Ureter (tissue), 1 donor: ENCODE data around the gene ITGB4. TPM values are rescaled to one million over a fixed set of nuclear protein-coding genes. Genes with fewer than 3 reads are reported as not detected.

Source experiments
- DNase-seq: peaks from one replicate; pipeline ENCODE4 v3.0.0-alpha.2; 2020; ENCODE audit warnings: low spot score
- total RNA-seq: library from RNA; stranded (reverse); gene quantifications from one replicate; pipeline ENCODE4 v1.2.4, GENCODE V29; 2023
- donor health status: DM: yes; HTN: yes; CAD: no.

ITGB4 gene
- total RNA-seq, 1 donor from 2014 or later, result 303 TPM

DNA sequence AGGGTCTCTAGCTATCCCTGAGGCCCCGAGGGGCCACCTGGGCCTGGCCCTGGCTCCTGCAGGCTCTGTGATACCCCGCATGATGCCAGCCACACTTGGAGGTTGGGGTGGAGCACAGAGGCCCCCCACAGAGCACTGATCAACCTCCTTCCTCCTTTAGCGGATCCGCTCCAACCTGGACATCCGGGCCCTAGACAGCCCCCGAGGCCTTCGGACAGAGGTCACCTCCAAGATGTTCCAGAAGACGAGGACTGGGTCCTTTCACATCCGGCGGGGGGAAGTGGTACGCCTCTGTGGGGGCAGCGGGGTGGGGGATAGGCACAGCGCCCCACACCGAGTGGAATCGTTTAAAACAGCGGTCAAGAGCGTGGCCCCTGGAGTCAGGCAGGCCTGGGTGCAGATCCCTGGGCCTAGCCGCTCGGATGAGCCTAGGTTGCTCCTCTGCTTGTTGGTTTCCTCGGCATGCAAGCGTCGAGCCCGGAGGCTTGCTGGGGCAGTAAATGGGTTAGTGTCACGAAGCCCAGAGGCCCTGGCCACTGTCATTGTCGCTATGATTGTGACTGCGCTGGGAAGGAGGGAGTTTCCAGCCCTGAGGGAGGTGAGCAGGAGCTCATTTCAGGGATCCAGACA is 9.9 kb downstream of the ITGB4 start:
- no peak for DNase-seq

DNA sequence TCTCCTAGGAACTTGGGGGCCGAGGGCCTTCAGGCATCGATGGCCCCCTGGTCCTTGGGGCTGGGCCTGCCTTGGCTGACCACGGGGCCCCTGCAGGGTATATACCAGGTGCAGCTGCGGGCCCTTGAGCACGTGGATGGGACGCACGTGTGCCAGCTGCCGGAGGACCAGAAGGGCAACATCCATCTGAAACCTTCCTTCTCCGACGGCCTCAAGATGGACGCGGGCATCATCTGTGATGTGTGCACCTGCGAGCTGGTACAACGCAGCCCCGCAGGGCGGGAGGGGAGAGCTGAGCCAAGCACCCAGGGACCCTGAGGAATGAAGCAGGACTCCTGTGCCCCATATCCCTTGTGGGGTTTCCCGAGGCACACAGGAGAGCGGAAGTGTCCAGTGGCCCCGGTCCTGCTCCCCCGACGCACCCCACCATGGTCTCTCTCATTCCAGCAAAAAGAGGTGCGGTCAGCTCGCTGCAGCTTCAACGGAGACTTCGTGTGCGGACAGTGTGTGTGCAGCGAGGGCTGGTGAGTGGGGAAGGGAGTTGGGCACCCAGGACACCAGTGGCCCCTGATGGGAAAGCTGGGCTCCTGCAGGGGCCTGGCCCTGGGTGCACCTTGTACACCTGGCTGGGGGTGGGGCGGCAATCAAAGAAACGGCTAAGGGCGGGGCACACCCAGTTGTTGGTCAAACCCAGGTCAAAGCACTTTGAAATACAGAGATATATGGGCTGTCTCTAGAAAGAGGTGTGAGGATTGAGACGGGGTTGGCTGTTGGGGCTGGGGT is 10.6 kb downstream of the ITGB4 start:
- DNase-seq, result no peak

DNA sequence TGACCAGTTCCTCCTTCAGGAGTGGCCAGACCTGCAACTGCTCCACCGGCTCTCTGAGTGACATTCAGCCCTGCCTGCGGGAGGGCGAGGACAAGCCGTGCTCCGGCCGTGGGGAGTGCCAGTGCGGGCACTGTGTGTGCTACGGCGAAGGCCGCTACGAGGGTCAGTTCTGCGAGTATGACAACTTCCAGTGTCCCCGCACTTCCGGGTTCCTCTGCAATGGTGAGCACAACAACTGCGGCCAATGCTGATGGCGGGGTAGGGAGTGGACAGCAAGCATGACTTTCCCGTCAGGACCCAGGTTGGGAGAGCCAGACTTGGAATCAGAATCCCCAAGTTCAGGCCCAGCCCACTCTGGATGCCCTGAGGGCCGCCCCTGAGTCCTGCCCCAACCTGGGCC is 12.2 kb downstream of the ITGB4 start:
- DNase-seq, result no peak

DNA sequence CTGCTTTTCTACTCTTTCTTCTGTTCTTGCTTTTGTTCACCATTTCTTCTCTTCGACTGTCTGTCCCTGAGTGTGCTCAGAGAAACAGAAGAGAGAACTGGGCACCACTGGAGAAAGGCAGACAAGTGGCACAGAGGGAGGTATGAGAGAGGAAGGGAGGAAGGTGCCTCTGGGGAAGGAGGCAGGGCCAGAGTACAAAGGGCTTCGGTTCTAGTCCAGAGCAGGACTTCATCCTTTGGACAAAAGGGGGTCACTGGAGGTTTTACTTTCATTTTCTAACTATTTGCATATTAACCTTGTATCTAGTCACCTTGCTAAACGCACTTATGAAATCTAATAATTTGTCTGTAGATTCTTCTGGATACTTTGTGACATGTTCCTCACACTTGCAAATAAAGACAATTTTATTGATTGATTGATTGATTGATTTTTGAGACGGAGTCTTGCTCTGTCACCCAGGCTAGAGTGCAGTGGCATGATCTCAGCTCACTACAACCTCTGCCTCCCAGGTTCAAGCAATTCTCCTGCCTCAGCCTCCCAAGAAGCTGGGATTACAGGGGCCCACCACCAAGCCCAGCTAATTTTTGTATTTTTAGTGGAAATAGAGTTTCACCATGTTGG is 13.5 kb downstream of the ITGB4 start:
- DNase-seq, result no peak

DNA sequence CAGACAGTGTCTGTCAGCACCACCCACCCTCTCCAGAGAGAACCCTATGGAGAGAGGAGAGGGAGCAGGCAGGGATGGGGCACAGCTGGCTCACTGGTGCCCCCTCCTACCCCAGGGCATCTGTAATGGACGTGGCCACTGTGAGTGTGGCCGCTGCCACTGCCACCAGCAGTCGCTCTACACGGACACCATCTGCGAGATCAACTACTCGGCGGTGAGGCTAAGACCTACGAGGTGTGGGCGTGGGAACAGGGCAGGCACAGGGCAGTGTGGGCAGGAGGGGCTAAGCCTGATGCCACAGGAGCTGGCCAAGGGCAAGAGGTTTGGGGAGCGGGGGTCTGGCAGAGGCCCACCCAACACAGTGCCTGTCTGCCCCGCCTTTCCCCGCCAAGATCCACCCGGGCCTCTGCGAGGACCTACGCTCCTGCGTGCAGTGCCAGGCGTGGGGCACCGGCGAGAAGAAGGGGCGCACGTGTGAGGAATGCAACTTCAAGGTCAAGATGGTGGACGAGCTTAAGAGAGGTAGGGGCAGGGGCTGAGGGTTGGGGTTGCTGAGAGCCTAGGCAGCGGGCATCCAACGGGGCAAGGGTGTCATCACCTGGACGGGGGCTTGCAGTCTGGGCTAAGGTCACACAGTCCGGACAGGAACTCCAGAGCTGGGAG is 15.0 kb downstream of the ITGB4 start:
- no peak for DNase-seq

DNA sequence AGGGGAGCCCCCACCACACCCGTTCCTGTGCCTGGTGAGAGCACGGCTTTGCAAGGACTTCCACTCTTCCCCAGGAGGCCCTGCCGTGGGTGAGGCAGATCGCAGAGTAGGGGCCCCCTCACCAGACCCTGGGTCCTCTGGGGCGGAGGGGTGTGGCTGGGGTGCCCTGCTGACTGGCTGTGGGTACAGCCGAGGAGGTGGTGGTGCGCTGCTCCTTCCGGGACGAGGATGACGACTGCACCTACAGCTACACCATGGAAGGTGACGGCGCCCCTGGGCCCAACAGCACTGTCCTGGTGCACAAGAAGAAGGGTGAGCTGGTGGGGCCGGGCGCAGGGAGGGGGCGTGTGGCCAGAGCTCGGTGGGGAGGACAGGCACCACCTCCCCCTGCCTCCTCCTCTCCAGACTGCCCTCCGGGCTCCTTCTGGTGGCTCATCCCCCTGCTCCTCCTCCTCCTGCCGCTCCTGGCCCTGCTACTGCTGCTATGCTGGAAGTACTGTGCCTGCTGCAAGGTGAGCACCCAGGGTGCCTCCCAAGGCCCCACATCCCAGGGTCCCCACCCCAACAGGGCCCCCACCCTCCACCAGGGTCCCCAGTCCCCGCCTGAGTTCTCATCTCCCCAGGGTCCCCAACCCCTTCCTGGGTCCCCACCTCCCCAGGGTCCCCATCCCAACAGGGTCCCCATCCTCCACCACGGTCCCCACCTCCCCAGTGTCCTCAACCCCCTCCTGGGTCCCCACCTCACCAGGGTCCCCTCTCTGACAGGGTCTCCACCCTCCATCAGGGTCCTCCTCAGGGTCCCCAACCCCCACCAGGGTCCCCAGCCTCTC is 16.1 kb downstream of the ITGB4 start:
- no peak for DNase-seq

DNA sequence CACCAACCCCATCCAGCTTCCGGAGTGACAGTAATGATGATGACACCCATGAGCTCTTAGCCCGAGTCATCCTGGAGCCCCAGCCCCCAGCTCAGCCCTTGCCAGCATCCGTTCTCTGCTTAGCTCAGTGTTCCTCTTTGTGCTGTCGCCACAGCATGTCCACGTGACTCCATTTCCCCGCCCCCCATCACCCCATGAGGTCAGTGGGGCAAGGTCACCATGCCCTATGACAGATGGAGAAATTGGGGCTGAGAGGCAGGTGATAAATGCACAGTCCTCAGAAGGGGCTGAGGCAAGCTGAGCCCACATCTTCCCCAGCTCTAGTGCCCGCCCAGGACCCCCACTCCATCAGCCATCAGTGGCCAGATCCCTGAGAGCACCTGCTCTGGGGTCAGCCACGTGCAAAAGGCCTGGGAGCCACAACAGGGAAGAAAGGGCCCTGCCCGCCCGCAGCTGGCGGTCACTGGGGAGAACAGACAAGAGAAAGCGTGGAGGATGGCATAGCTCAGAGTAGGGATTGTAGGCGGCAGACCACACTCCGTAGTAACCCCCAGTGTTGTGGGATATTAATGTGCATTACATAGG is 17.1 kb downstream of the ITGB4 start:
- DNase-seq, result no peak

DNA sequence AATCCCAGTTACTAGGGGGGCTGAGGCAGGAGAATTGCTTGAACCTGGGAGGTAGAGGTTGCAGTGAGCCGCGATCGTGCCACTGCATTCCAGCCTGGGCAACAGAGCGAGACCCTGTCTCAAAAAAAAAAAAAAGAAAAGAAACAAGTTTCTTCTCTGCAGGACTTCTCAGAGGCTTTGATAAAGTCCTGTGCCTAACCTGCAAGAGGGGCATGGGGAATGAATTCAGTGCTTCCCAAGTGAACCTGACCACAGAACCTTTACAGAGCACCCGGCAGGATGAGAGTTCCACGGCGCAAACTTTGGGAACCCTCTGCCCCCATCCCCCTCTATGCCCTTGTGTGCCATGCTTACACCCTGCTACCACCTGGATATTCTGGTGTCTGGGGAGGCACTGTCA is 17.9 kb downstream of the ITGB4 start:
- no peak for DNase-seq

DNA sequence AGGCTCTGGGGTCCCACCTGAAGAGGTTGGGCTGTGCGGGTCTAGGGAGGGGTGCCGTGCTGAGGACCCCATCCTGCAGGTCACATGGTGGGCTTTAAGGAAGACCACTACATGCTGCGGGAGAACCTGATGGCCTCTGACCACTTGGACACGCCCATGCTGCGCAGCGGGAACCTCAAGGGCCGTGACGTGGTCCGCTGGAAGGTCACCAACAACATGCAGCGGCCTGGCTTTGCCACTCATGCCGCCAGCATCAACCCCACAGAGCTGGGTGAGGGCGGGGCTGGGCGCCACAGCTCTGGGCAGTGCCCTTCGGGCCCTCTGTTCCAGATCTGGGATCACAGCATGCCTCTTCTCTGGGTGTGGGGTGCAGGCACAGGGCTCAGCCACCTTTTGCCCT is 18.5 kb downstream of the ITGB4 start:
- no peak for DNase-seq

DNA sequence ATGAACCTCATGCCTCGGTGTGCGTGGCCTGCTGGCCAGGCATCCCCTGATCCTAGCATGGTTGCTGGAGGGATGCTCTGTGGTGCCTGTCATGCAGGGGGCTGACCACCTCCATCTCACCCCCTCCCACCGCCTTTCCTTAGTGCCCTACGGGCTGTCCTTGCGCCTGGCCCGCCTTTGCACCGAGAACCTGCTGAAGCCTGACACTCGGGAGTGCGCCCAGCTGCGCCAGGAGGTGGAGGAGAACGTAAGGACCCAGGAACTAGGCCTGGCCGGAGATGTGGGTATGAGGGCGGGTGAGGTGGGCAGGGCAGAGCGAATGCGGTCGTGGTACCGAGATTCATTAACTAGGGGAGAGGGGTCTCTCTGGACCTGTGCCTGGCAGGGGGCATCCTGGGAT is 19.0 kb downstream of the ITGB4 start:
- no peak for DNase-seq

DNA sequence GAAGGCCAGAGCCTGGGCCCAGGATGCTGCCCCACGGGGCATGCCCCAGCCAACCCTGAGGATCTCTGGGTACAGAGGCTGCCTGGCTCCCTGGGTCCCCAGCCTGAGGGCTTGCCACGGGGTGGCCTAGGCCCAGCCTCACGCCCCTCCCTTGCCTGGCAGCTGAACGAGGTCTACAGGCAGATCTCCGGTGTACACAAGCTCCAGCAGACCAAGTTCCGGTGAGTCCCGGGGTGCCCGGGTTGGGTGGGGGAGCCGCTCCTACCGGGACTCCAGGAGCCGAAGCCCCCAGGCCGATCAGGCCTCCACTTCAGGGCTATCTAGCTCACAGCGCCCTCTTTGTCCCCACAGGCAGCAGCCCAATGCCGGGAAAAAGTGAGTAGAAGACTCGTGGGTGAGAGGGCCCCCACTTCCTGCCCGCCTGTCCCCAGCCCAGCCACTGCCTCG is 19.4 kb downstream of the ITGB4 start:
- DNase-seq, result no peak

DNA sequence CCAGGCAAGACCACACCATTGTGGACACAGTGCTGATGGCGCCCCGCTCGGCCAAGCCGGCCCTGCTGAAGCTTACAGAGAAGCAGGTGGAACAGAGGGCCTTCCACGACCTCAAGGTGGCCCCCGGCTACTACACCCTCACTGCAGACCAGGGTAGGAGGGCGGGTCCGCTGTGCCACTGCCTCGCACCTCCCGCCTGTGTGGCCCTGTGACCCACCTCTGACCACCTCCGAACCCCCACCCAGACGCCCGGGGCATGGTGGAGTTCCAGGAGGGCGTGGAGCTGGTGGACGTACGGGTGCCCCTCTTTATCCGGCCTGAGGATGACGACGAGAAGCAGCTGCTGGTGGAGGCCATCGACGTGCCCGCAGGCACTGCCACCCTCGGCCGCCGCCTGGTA is 21.1 kb downstream of the ITGB4 start:
- no peak for DNase-seq

DNA sequence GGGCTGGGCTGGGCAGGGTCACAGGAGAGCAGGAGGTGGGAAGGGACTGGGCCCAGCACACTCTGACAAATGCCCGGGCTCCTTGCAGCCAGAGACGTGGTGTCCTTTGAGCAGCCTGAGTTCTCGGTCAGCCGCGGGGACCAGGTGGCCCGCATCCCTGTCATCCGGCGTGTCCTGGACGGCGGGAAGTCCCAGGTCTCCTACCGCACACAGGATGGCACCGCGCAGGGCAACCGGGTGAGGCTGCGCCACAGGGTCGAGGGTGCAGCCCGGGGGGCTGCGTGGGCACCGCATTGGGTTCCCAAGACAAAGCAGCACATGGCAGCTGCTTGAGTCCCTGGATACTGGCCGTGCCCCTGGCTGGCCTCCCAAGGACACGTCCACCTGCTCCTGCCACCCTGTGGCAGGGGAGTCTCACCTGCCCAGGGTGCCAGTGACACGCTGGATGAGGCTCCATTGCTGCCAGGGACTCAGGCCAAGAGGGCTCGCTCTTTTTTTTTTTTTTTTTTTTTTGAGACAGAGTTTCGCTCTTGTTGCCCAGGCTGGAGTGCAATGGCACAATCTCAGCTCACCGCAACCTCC is 22.5 kb downstream of the ITGB4 start:
- DNase-seq, result no peak

DNA sequence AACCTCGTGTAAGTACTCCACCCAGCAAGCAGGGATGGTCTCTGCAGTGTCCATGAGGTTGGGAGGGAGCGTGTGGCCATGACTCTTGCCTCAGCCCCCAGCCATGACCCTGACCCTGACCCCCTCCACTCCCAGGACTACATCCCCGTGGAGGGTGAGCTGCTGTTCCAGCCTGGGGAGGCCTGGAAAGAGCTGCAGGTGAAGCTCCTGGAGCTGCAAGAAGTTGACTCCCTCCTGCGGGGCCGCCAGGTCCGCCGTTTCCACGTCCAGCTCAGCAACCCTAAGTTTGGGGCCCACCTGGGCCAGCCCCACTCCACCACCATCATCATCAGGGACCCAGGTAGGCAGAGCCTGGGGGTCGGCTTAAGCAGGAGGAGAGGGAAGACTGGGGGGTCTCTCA is 27.4 kb downstream of the ITGB4 start:
- no peak for DNase-seq

DNA sequence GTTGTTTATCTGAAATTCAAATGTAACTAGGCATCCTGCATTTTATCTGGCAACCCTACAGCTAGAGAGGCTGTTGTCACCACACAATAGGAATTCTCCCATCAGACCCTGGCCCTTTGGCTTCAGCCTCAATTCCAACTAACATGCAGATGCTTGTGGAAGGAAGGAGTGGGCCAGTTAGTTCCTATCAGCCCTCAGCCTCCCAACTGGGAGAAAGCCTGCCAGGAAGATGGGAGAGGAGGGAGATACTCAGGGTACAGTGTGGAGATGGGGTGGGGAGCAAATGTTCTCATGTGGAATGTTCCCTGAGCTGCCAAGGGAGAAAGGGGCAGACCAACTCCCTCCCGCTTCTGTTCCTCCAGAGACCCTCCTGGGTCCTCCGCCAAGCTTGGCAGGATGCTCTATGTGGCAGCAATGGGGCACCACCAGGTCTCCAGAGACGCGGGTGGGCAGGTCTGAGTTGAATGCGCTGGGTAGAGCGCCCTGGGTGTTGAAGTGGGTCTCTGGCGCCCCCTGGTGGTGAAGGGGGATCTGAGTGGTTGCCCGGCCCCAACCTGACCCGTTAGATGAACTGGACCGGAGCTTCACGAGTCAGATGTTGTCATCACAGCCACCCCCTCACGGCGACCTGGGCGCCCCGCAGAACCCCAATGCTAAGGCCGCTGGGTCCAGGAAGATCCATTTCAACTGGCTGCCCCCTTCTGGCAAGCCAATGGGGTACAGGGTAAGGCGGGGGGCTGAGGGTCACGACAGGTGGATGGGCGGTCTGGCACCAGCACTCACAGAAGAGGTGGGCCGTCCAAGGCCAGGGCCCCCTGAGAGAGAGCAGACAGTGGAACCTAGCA is 28.5 kb downstream of the ITGB4 start:
- DNase-seq, result peak; percentile 83

DNA sequence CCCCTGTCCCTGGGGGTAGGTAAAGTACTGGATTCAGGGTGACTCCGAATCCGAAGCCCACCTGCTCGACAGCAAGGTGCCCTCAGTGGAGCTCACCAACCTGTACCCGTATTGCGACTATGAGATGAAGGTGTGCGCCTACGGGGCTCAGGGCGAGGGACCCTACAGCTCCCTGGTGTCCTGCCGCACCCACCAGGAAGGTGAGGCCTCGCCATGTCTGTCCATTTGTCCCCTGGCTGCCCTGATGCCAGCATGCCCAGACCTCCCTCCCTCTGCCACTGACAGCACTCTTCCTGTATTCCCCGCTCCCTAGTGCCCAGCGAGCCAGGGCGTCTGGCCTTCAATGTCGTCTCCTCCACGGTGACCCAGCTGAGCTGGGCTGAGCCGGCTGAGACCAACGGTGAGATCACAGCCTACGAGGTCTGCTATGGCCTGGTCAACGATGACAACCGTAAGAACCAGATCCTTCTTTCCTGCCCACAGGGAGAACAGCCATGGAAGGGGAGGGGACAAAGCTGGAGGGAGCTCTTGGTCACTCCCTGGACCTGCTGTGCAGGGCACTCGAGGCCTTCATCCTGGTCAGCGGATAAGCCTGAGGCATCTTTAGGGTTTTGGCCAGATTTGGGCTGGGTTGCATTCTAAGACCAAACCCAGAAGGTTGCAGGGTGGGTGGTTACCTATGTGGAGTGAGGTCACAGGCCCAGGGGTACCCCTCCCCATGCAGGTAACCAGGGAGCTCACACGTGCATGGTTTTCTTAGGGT is 29.6 kb downstream of the ITGB4 start:
- no peak for DNase-seq

DNA sequence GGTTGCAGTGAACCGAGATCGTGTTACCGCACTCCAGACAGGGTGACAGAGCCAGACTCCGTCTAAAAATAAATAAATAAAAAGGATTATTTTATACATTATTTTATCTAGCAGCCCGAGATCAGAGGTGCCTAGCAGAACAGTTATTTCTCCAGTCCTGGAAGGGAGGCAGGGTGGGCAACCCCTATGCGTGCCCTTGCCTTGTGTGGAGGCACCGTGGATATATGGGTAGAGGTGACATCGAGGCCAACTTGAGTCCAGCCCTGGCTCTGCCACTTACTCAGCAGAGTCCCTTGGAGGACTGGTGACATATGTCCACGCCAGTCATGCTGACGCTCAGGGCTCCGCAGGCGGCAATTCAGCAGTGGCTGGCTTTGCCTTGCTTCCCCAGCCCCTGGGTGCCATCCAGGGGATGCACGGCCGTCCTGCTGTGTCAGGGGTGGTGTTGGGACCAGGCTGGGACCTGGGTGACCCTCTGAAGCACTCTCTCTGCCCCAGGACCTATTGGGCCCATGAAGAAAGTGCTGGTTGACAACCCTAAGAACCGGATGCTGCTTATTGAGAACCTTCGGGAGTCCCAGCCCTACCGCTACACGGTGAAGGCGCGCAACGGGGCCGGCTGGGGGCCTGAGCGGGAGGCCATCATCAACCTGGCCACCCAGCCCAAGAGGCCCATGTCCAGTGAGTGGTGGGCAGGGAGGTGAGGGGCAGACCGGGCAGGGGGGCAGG is 30.6 kb downstream of the ITGB4 start:
- DNase-seq, result no peak

DNA sequence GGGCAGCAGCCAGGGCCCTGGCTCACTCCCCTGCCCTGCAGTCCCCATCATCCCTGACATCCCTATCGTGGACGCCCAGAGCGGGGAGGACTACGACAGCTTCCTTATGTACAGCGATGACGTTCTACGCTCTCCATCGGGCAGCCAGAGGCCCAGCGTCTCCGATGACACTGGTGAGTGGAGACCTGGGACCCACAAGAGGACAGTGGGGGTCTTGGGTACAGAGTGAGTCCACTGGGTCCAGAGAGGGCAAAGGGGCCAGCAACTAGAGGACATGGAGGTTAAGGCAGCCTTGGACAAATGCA is 31.1 kb downstream of the ITGB4 start:
- DNase-seq, result no peak
